ENCODE results near the gene NFKB1. TPM values are rescaled to one million over a fixed set of nuclear protein-coding genes. Genes with fewer than 3 reads are reported as not detected.

The NFKB1 gene
- total RNA-seq, 1 experiment from 2014 or later, result 70.9 TPM

DNA sequence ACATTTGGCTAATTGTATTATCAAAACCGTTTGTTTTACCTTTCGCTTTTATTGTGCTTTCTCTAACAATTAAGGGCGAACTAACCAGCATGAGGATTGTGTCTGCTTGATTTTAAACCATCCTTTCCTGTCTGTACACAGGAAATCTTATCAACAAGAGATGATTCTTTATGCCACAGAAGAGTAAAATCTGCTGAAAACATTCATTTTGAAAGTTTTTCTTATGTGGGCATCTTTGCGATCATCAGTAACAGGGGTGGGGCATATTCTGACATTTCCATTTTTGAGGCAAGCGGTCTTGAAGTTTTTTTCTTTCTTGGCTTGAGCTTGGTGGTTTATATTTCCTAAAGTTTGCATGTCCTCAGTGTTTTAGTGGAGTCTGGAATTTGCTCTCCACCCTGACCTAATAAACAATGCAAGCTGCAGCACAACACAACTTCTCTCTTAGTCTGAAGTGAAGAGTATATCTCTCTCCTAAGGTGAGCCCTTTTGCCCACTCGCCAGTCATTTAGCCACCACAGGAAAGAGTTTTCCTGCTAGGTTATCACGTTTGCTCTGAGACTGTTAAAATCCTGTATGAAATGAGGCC lies 26.6 kb downstream of the NFKB1 start:
- no peaks in the 10 kb centered on the region for H3K9me3 Mint-ChIP-seq (ENCODE audit: unreplicated experiment)
- intact Hi-C loops (cut with micrococcal nuclease), result no loop called here
- no peak overlapping the region for H3K4me3 Mint-ChIP-seq (ENCODE audit: unreplicated experiment)
- CTCF ChIA-PET, result interaction anchor here (0.6 to 0.8 kb wide), 4 partner anchors 27 to 98 kb away, joined by 3 to 6 read pairs (median 4); no protein-coding TSS in a partner anchor
- peaks cover 18% of the 10 kb centered on the region for H3K4me1 Mint-ChIP-seq (ENCODE audit: insufficient read depth, unreplicated experiment)
- H3K27me3 Mint-ChIP-seq (ENCODE audit: insufficient read depth, unreplicated experiment), result no peaks in the 10 kb centered on the region
- no peak overlapping the region for H3K27ac Mint-ChIP-seq (ENCODE audit: low read depth, unreplicated experiment)
- peaks cover 14% of the 10 kb centered on the region for H3K36me3 Mint-ChIP-seq (ENCODE audit: insufficient read depth, unreplicated experiment)
- no peak for DNase-seq (ENCODE audit: unreplicated experiment)
- TF ChIP-seq, protein P1, sequence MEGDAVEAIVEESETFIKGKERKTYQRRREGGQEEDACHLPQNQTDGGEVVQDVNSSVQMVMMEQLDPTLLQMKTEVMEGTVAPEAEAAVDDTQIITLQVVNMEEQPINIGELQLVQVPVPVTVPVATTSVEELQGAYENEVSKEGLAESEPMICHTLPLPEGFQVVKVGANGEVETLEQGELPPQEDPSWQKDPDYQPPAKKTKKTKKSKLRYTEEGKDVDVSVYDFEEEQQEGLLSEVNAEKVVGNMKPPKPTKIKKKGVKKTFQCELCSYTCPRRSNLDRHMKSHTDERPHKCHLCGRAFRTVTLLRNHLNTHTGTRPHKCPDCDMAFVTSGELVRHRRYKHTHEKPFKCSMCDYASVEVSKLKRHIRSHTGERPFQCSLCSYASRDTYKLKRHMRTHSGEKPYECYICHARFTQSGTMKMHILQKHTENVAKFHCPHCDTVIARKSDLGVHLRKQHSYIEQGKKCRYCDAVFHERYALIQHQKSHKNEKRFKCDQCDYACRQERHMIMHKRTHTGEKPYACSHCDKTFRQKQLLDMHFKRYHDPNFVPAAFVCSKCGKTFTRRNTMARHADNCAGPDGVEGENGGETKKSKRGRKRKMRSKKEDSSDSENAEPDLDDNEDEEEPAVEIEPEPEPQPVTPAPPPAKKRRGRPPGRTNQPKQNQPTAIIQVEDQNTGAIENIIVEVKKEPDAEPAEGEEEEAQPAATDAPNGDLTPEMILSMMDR (IDR thresholded peaks at IDR 0.05; ENCODE audit: unreplicated experiment), result no peak
- POLR2A ChIA-PET, result interaction anchor here (0.6 to 1.7 kb wide), 5 partner anchors 15 to 182 kb away, joined by 3 to 4 read pairs (median 3); partner anchors contain the start of genes NFKB1 and SLC39A8
- BruUV-seq (replicated peaks), result no TSS peak

DNA sequence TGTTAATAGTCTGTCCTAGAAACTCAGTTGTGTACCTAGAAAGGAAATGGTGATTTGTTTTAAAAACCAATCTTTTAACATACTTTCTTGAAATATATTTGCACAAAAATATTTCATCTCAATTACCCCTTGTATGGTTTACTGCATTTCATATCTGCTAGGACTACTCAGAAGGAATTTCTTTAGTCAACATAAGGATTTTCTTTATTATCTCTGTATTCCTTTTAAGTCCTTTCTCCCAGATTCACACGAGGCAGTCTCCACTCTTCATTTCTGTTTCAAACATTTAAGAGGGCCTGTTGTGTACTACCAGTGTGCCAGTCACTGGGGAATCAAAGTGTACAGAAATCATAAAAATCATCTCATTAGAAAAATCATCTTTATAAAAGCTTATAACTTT lies 28.8 kb downstream of the NFKB1 start:
- Mint-ChIP-seq H3K4me1 (ENCODE audit: insufficient read depth, unreplicated experiment) (peaks cover 7% of the 10 kb centered on the region), H3K36me3 (ENCODE audit: insufficient read depth, unreplicated experiment) (peaks cover 19% of the 10 kb centered on the region), H3K27ac (ENCODE audit: low read depth, unreplicated experiment) (no peak overlapping the region), H3K27me3 (ENCODE audit: insufficient read depth, unreplicated experiment) (no peaks in the 10 kb centered on the region), H3K9me3 (ENCODE audit: unreplicated experiment) (no peaks in the 10 kb centered on the region), H3K4me3 (ENCODE audit: unreplicated experiment) (no peak overlapping the region)
- no TSS peak for BruUV-seq (replicated peaks)
- no peak for DNase-seq (ENCODE audit: unreplicated experiment)
- TF ChIP-seq, protein P1 (IDR thresholded peaks at IDR 0.05; ENCODE audit: unreplicated experiment), result no peak
- intact Hi-C loops (cut with micrococcal nuclease), result no loop called here
- ChIA-PET POLR2A (interaction anchor here (0.6 to 1.2 kb wide), 4 partner anchors 9 to 30 kb away, joined by 3 to 4 read pairs (median 3); no protein-coding TSS in a partner anchor), CTCF (no interaction called here)

DNA sequence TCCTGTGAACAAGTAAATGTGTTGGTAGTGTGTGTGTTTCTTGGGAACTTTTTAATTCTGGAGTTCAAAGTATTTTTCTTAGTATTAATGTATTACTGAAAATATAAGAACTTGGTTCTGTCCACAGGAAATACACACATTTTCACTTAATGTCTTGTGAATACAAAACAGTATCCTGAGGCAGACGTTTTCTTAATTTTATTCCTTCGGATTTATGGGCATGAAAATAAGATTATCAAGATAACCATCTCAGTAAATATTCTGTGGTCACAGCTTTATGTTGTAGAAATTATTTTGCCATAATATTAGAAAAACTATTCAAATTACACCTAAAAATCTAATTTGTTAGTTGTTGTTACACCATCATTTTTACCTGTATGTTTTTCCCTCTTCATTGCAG lies 29.8 kb downstream of the NFKB1 start:
- H3K36me3 Mint-ChIP-seq (ENCODE audit: insufficient read depth, unreplicated experiment), result peaks cover 19% of the 10 kb centered on the region
- DNase-seq (ENCODE audit: unreplicated experiment), result no peak
- TF ChIP-seq, protein P1 (IDR thresholded peaks at IDR 0.05; ENCODE audit: unreplicated experiment), result no peak
- H3K9me3 Mint-ChIP-seq (ENCODE audit: unreplicated experiment), result no peaks in the 10 kb centered on the region
- no peak overlapping the region for H3K4me3 Mint-ChIP-seq (ENCODE audit: unreplicated experiment)
- ChIA-PET CTCF (no interaction called here), POLR2A (interaction anchor here (0.5 to 1.2 kb wide), 4 partner anchors 10 to 33 kb away, joined by 3 to 4 read pairs (median 4); no protein-coding TSS in a partner anchor)
- no peaks in the 10 kb centered on the region for H3K27me3 Mint-ChIP-seq (ENCODE audit: insufficient read depth, unreplicated experiment)
- intact Hi-C loops (cut with micrococcal nuclease), result no loop called here
- H3K4me1 Mint-ChIP-seq (ENCODE audit: insufficient read depth, unreplicated experiment), result peaks cover 9% of the 10 kb centered on the region
- no peak overlapping the region for H3K27ac Mint-ChIP-seq (ENCODE audit: low read depth, unreplicated experiment)
- TSS peak; percentile 2 for BruUV-seq (replicated peaks)

DNA sequence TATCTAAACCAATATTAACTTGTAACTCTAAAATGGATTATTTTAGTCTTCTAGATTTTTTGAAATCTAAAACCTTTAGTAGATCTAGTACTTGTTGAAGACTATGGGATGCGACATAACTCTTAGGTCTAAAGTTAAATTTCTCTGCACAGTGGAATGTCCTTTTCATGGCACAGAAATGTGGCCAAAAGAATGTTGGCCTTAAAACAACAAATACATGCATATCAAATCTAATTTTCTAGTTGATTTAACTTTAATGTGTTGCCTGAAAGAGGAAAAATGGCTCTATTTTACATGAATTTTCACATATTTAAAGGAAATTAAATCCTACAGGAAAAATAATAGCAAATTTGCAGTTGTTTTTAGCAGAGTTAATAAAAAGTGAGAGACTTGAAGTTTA lies 30.3 kb downstream of the NFKB1 start:
- H3K36me3 Mint-ChIP-seq (ENCODE audit: insufficient read depth, unreplicated experiment), result peaks cover 19% of the 10 kb centered on the region
- DNase-seq (ENCODE audit: unreplicated experiment), result no peak
- BruUV-seq (replicated peaks), result no TSS peak
- H3K9me3 Mint-ChIP-seq (ENCODE audit: unreplicated experiment), result no peaks in the 10 kb centered on the region
- intact Hi-C loops (cut with micrococcal nuclease), result no loop called here
- ChIA-PET CTCF (no interaction called here), POLR2A (interaction anchor here (1.2 kb wide), 1 partner anchor 31 kb away, joined by 4 read pairs; no protein-coding TSS in a partner anchor)
- H3K4me3 Mint-ChIP-seq (ENCODE audit: unreplicated experiment), result no peak overlapping the region
- H3K4me1 Mint-ChIP-seq (ENCODE audit: insufficient read depth, unreplicated experiment), result peaks cover 9% of the 10 kb centered on the region
- no peak overlapping the region for H3K27ac Mint-ChIP-seq (ENCODE audit: low read depth, unreplicated experiment)
- TF ChIP-seq, protein P1 (IDR thresholded peaks at IDR 0.05; ENCODE audit: unreplicated experiment), result no peak
- no peaks in the 10 kb centered on the region for H3K27me3 Mint-ChIP-seq (ENCODE audit: insufficient read depth, unreplicated experiment)
